SK-N-SH (cell line): ENCODE results near the gene ANKRD60. TPM values are rescaled to one million over a fixed set of nuclear protein-coding genes. Genes with fewer than 3 reads are reported as not detected.

Experiments
- CTCF ChIA-PET: fragments of 300-600, 350-600 bp; formaldehyde crosslinking; extraction: SDS; loops from one replicate; lab custom pipeline; 2021; lab: Yijun Ruan, JAX
- POLR2A ChIA-PET: fragments of 350-600 bp; sonication (Branson Sonifier 250); formaldehyde crosslinking; extraction: SDS; loops from one replicate; lab custom pipeline; 2020; ENCODE audit warnings: antibody characterized with exemption, inconsistent platforms; lab: Yijun Ruan, JAX
- DNase-seq: peaks from one replicate; pipeline ENCODE4 v3.0.0; 2012
- H2AFZ ChIP-seq: fragments of 200-600 bp; sonication (generic); 2 replicates; pipeline ENCODE4 v1.8.1; 2016; ENCODE audit warnings: antibody characterized with exemption, mild to moderate bottlenecking, low read depth
- H3F3A ChIP-seq: fragments of 200-600 bp; sonication (generic); replicated peaks from 2 replicates; pipeline ENCODE3; 2016; ENCODE audit warnings: antibody characterized with exemption, mild to moderate bottlenecking; ENCODE audit not compliant: insufficient read depth
- H3K27ac ChIP-seq, 2 experiments: fragments of 200-500 bp in 1 of 2; fragments of 200-600 bp in 1 of 2; sonication (Bioruptor generic) in 1 of 2; sonication (generic), shearing (Covaris generic) in 1 of 2; 2 replicates each; pipeline versions ENCODE4 v1.5.1 to v1.6.1; 2014 to 2016; ENCODE audit warnings: low read depth in 2 of 2, inconsistent platforms in 1 of 2, low read length in 1 of 2, mild to moderate bottlenecking in 1 of 2, mixed read lengths in 1 of 2
- H3K27me3 ChIP-seq: fragments of 200-600 bp; sonication (generic), shearing (Covaris generic); 2 replicates; pipeline ENCODE4 v1.6.1; 2016; ENCODE audit warnings: mixed run types; ENCODE audit not compliant: insufficient read depth
- H3K36me3 ChIP-seq, 2 experiments: fragments of 200-500 bp in 1 of 2; fragments of 200-600 bp in 1 of 2; sonication (Bioruptor generic) in 1 of 2; sonication (generic) in 1 of 2; replicated peaks in 1 of 2; 2 replicates each; pipeline versions ENCODE3 to v1.5.1; 2014 to 2016; ENCODE audit warnings: low read length in 1 of 2, mild to moderate bottlenecking in 1 of 2; ENCODE audit not compliant: insufficient read depth in 2 of 2, control insufficient read depth in 1 of 2
- H3K4me1 ChIP-seq, 2 experiments: fragments of 200-500 bp in 1 of 2; fragments of 200-600 bp in 1 of 2; sonication (Bioruptor generic) in 1 of 2; sonication (generic), shearing (Covaris generic) in 1 of 2; 2 replicates each; pipeline versions ENCODE4 v1.5.1 to v1.6.1; 2014 to 2016; ENCODE audit warnings: low read depth in 1 of 2, low read length in 1 of 2, mixed run types in 1 of 2; ENCODE audit not compliant: insufficient read depth in 2 of 2, control insufficient read depth in 1 of 2
- H3K4me2 ChIP-seq: fragments of 200-600 bp; sonication (generic), shearing (Covaris generic); 2 replicates; pipeline ENCODE4 v1.6.1; 2017; ENCODE audit warnings: mixed run types
- H3K4me3 ChIP-seq, 2 experiments: fragments of 200-500 bp in 1 of 2; fragments of 200-600 bp in 1 of 2; sonication (Bioruptor generic) in 1 of 2; sonication (generic), shearing (Covaris generic) in 1 of 2; 2 replicates each; pipeline versions ENCODE4 v1.5.1 to v1.8.1; 2014 to 2016; ENCODE audit warnings: low read depth in 2 of 2, inconsistent platforms in 1 of 2, low read length in 1 of 2, mild to moderate bottlenecking in 1 of 2, mixed read lengths in 1 of 2, moderate library complexity in 1 of 2
- H3K79me2 ChIP-seq: fragments of 200-600 bp; sonication (generic); 2 replicates; pipeline ENCODE4 v1.8.1; 2017; ENCODE audit warnings: mild to moderate bottlenecking; ENCODE audit not compliant: insufficient read depth
- H3K9ac ChIP-seq: fragments of 200-600 bp; sonication (generic); 2 replicates; pipeline ENCODE4 v1.6.1; 2017; ENCODE audit warnings: mixed run types
- H3K9me2 ChIP-seq: fragments of 200-600 bp; sonication (generic); 2 replicates; pipeline ENCODE4 v1.6.1; 2017; ENCODE audit warnings: mixed run types
- H3K9me3 ChIP-seq: fragments of 200-600 bp; sonication (generic); 2 replicates; pipeline ENCODE4 v1.6.1; 2017; ENCODE audit warnings: mixed run types, mild to moderate bottlenecking, moderate library complexity
- H4K20me1 ChIP-seq: fragments of 200-600 bp; sonication (generic); 2 replicates; pipeline ENCODE4 v1.6.1; 2017; ENCODE audit warnings: mild to moderate bottlenecking, mixed run types; ENCODE audit not compliant: insufficient read depth
- CHD2 ChIP-seq: fragments of 150-350 bp; IDR thresholded peaks from 2 replicates; pipeline ENCODE4 v1.6.1; 2018; ENCODE audit warnings: low read length; ENCODE audit not compliant: partially characterized antibody
- EP300 ChIP-seq, 2 experiments: IDR thresholded peaks; 2 replicates each; pipeline versions ENCODE4 v1.4.0 to v1.6.1; 2012; ENCODE audit warnings: borderline replicate concordance in 1 of 2, low read depth in 1 of 2, low read length in 1 of 2
- FOSL2 ChIP-seq: IDR thresholded peaks from 2 replicates; pipeline ENCODE4 v1.4.0; 2012; ENCODE audit warnings: low read depth, mild to moderate bottlenecking, moderate library complexity, borderline replicate concordance
- FOXJ3 ChIP-seq: sonication (generic); formaldehyde crosslinking; IDR thresholded peaks from 2 replicates; pipeline ENCODE4 v1.5.1; 2020; ENCODE audit warnings: mild to moderate bottlenecking, missing genetic modification reagents
- GATA2 ChIP-seq: sonication (generic); formaldehyde crosslinking; IDR thresholded peaks from 2 replicates; pipeline ENCODE4 v1.5.0; 2020; ENCODE audit warnings: mild to moderate bottlenecking, missing genetic modification reagents
- JUND ChIP-seq: IDR thresholded peaks from 2 replicates; pipeline ENCODE4 v1.4.0; 2012
- MXI1 ChIP-seq: IDR thresholded peaks from 2 replicates; pipeline ENCODE4 v1.6.1; 2012; ENCODE audit warnings: mild to moderate bottlenecking, low read depth, low read length, improper control_type of control experiment
- RAD21 ChIP-seq: IDR thresholded peaks from 2 replicates; pipeline ENCODE4 v1.6.1; 2012; ENCODE audit warnings: mild to moderate bottlenecking, low read length
- RCOR1 ChIP-seq: fragments of 150-350 bp; IDR thresholded peaks from 2 replicates; pipeline ENCODE4 v1.6.1; 2017; ENCODE audit warnings: antibody characterized with exemption, low read length
- RFX5 ChIP-seq: IDR thresholded peaks from 2 replicates; pipeline ENCODE4 v1.6.1; 2012; ENCODE audit warnings: mild to moderate bottlenecking, improper control_type of control experiment, low read length
- TAF1 ChIP-seq: IDR thresholded peaks from 2 replicates; pipeline ENCODE4 v1.6.1; 2012; ENCODE audit warnings: low read depth, mild to moderate bottlenecking, low read length, moderate library complexity, borderline replicate concordance
- TCF12 ChIP-seq: IDR thresholded peaks from 2 replicates; pipeline ENCODE4 v1.4.0; 2012
- ZBTB33 ChIP-seq: IDR thresholded peaks from 2 replicates; pipeline ENCODE4 v1.4.0; 2012; ENCODE audit warnings: low read depth, borderline replicate concordance
- WGBS: methylation state at CpG from one replicate; pipeline ENCODE4 v1.1.6; 2017; ENCODE audit warnings: low lambda C conversion rate; 5-methylcytosine and 5-hydroxymethylcytosine counted together
- polyA plus RNA-seq, 3 experiments: library from polyadenylated mRNA; depleted of rRNA; stranded (reverse); fragments of >200 nt; gene quantifications; 2 replicates each; pipeline ENCODE4 v1.2.3, GENCODE V29; 2012
- TF ChIP-seq, protein P1 (sequence below): IDR thresholded peaks from 2 replicates; pipeline ENCODE4; 2012

ANKRD60 gene
- polyA plus RNA-seq, 1 of the 3 experiments (the other 2 are of a cell fraction) = not detected

GRCh38 chr20:58219342-58219700, 9.1 kb downstream of the ANKRD60 start:
- H3F3A ChIP-seq = no peaks in the 10 kb centered on the region
- H3K4me2 ChIP-seq = no peak overlapping the region; the same call in 1 of the 2 replicates
- POLR2A ChIA-PET = interaction anchor here (0.6 kb wide), 1 partner anchor 10 kb away, joined by 4 read pairs; no protein-coding TSS in a partner anchor
- H3K27me3 ChIP-seq = no peaks in the 10 kb centered on the region
- peak overlapping the region in 1 of 2 experiments; percentile 23; a peak in 1 of 4 replicates for H3K4me3 ChIP-seq
- no peaks in the 10 kb centered on the region for H3K9me3 ChIP-seq
- CTCF ChIA-PET = interaction anchor here (0.9 to 17.8 kb wide), 7 partner anchors 9 to 622 kb away, joined by 3 to 356 read pairs (median 5); partner anchors contain the start of gene STX16
- 11% methylated on average over 4 of the region's 4 CpGs for WGBS
- peaks cover 3 to 12% of the 10 kb centered on the region in 2 experiments; a peak in 2 of 4 replicates for H3K4me1 ChIP-seq
- peak overlapping the region; percentile 13 to 60; a peak in 2 of 4 replicates for H3K27ac ChIP-seq
- H3K79me2 ChIP-seq = no peaks in the 10 kb centered on the region
- TF ChIP-seq TAF1 (no peak), RCOR1 (no peak), RAD21 (no peak), JUND (peak; percentile 60), TCF12 (peak; percentile 81), ZBTB33 (no peak), CHD2 (no peak), EP300 (IDR thresholded peaks at IDR 0.05; ENCODE audit: borderline replicate concordance in 1 of 2, low read depth in 1 of 2, low read length in 1 of 2) (peak; percentile 38 to 47; a peak in 2 of 4 replicates), GATA2 (CRISPR knock-in tag) (no peak), FOXJ3 (CRISPR knock-in tag) (peak; percentile 56), RFX5 (no peak), FOSL2 (peak; percentile 55; the same call in 1 of the 2 replicates), MXI1 (no peak)
- TF ChIP-seq, protein P1, sequence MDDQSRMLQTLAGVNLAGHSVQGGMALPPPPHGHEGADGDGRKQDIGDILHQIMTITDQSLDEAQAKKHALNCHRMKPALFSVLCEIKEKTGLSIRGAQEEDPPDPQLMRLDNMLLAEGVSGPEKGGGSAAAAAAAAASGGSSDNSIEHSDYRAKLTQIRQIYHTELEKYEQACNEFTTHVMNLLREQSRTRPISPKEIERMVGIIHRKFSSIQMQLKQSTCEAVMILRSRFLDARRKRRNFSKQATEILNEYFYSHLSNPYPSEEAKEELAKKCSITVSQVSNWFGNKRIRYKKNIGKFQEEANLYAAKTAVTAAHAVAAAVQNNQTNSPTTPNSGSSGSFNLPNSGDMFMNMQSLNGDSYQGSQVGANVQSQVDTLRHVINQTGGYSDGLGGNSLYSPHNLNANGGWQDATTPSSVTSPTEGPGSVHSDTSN = peak; percentile 83
- TF ChIP-seq, all 33 proteins: peak for 6
- H3K9me2 ChIP-seq = no peaks in the 10 kb centered on the region
- no peak overlapping the region for H3K9ac ChIP-seq
- no peaks in the 10 kb centered on the region for H3K36me3 ChIP-seq
- DNase-seq = no peak
- H4K20me1 ChIP-seq = no peaks in the 10 kb centered on the region
- no peak overlapping the region for H2AFZ ChIP-seq

- peak overlapping the region; percentile 13 to 60; a peak in 2 of 4 replicates for H3K27ac ChIP-seq
- no peaks in the 10 kb centered on the region for H3K27me3 ChIP-seq
- H3K36me3 ChIP-seq = no peaks in the 10 kb centered on the region
- H3F3A ChIP-seq = no peaks in the 10 kb centered on the region
- 60% methylated on average over 6 of the region's 6 CpGs for WGBS
- H3K4me3 ChIP-seq = peak overlapping the region in 1 of 2 experiments; percentile 23; a peak in 2 of 4 replicates
- no peaks in the 10 kb centered on the region for H4K20me1 ChIP-seq
- peaks cover 3 to 12% of the 10 kb centered on the region in 2 experiments; a peak in 2 of 4 replicates for H3K4me1 ChIP-seq
- no peaks in the 10 kb centered on the region for H3K79me2 ChIP-seq
- no peak for DNase-seq
- no peak overlapping the region for H3K9ac ChIP-seq
- no peak overlapping the region; the same call in 1 of the 2 replicates for H3K4me2 ChIP-seq
- ChIA-PET POLR2A (interaction anchor here (0.6 kb wide), 1 partner anchor 10 kb away, joined by 4 read pairs; no protein-coding TSS in a partner anchor), CTCF (interaction anchor here (0.9 to 17.8 kb wide), 9 partner anchors 9 to 621 kb away, joined by 3 to 356 read pairs (median 5); partner anchors contain the start of gene STX16)
- no peaks in the 10 kb centered on the region for H3K9me3 ChIP-seq
- no peaks in the 10 kb centered on the region for H3K9me2 ChIP-seq
- H2AFZ ChIP-seq = no peak overlapping the region
- TF ChIP-seq EP300 (IDR thresholded peaks at IDR 0.05; ENCODE audit: borderline replicate concordance in 1 of 2, low read depth in 1 of 2, low read length in 1 of 2) (no peak), FOSL2 (no peak)
These were observed 9.7 kb downstream of the ANKRD60 start for GRCh38 chr20:58218665-58219341.
